CD4-positive, alpha-beta T cell (primary cell): Measurements from ENCODE around the gene RAPGEF6. TPM values are rescaled to one million over a fixed set of nuclear protein-coding genes. Genes with fewer than 3 reads are reported as not detected.

Experiments used
- ATAC-seq: fragments of 200-7000 bp; cut with Tn5 transposase; one replicate; pipeline ENCODE4 v1.10.0; 2022; ENCODE audit warnings: mild to moderate bottlenecking; ENCODE audit not compliant: poor library complexity
- CTCF ChIA-PET: fragments of 350-600 bp; sonication (Branson Sonifier 250); formaldehyde crosslinking; loops from one replicate; lab custom pipeline; 2021; ENCODE audit warnings: antibody characterized with exemption, inconsistent platforms; lab: Charles Lee
- POLR2A ChIA-PET: fragments of 350-600 bp; sonication (Branson Sonifier 250); formaldehyde crosslinking; loops from one replicate; lab custom pipeline; 2021; ENCODE audit warnings: antibody characterized with exemption, inconsistent platforms; lab: Charles Lee
- DNase-seq, 14 experiments: peaks; one replicate each; pipeline ENCODE4 v3.0.0-alpha.2; 2013 to 2020; ENCODE audit warnings: mixed read lengths in 2 of 14
- H3K27ac ChIP-seq, 2 donors: one replicate each; pipeline versions ENCODE4 v1.5.1 to v1.7.0; 2013; ENCODE audit warnings: low read length in 2 of 2, low read depth in 1 of 2, mild to moderate bottlenecking in 1 of 2
- H3K27me3 ChIP-seq, 2 experiments: 1 replicate in 1 of 2; 2 replicates in 1 of 2; pipeline versions ENCODE4 v1.6.1 to v1.7.0; 2013; ENCODE audit warnings: low read length in 2 of 2, control low read depth in 1 of 2, mild to moderate bottlenecking in 1 of 2, moderate library complexity in 1 of 2; ENCODE audit not compliant: insufficient read depth in 2 of 2, control insufficient read depth in 1 of 2
- H3K36me3 ChIP-seq: one replicate; pipeline ENCODE4 v1.6.1; 2013; ENCODE audit warnings: low read length, control low read depth; ENCODE audit not compliant: insufficient read depth
- H3K4me1 ChIP-seq: one replicate; pipeline ENCODE4 v1.6.1; 2013; ENCODE audit warnings: low read length, control low read depth; ENCODE audit not compliant: insufficient read depth
- H3K4me3 ChIP-seq: one replicate; pipeline ENCODE4 v1.5.1; 2013; ENCODE audit warnings: mild to moderate bottlenecking, low read length, moderate library complexity
- H3K9me3 ChIP-seq, 2 experiments: 1 replicate in 1 of 2; 2 replicates in 1 of 2; pipeline versions ENCODE4 v1.6.1 to v1.7.0; 2013; ENCODE audit warnings: low read length in 2 of 2, mild to moderate bottlenecking in 2 of 2, control low read depth in 1 of 2, moderate library complexity in 1 of 2; ENCODE audit not compliant: control insufficient read depth in 1 of 2, insufficient read depth in 1 of 2
- H3K27ac Mint-ChIP-seq: one replicate; pipeline ENCODE4 v1.8.0; 2020; ENCODE audit warnings: mixed read lengths
- H3K27me3 Mint-ChIP-seq: one replicate; pipeline ENCODE4 v1.8.0; 2021; ENCODE audit warnings: mixed read lengths
- H3K36me3 Mint-ChIP-seq: one replicate; pipeline ENCODE4 v1.8.0; 2021; ENCODE audit warnings: low read depth, mixed read lengths
- H3K4me1 Mint-ChIP-seq: one replicate; pipeline ENCODE4 v1.8.0; 2021; ENCODE audit warnings: low read depth, mixed read lengths
- H3K4me3 Mint-ChIP-seq: one replicate; pipeline ENCODE4 v1.8.0; 2020; ENCODE audit warnings: mild to moderate bottlenecking, mixed read lengths
- H3K9me3 Mint-ChIP-seq: one replicate; pipeline ENCODE4 v1.8.0; 2020; ENCODE audit warnings: mixed read lengths
- CTCF ChIP-seq: fragments of 200-600 bp; IDR thresholded peaks from one replicate; pipeline ENCODE4 v1.8.0; 2022; ENCODE audit warnings: antibody characterized with exemption, mild to moderate bottlenecking
- intact Hi-C, 2 experiments: fragments of 100-400 bp; cut with DNase I in 1 of 2; cut with micrococcal nuclease in 1 of 2; formaldehyde crosslinking; loops; one replicate each; pipeline versions ENCODE4 v1.15.1 to v1.9.0; 2023 to 2025; cut with DNase I, micrococcal nuclease
- total RNA-seq, 174 experiments: library from RNA in 2 of 174; stranded (reverse) in 2 of 174; gene quantifications; one replicate each; pipeline ENCODE4 v1.2.3 and lab custom pipeline; 2021 to 2026

The RAPGEF6 gene
- total RNA-seq, 2 experiments from 2014 or later, result 83.3 to 91.4 TPM

GRCh38 chr5:131496400-131496713, 138.7 kb downstream of the RAPGEF6 start:
- no peak for TF ChIP-seq CTCF
- Histone ChIP-seq H3K27me3 (no peaks in the 10 kb centered on the region), H3K4me3 (no peak overlapping the region), H3K4me1 (no peaks in the 10 kb centered on the region), H3K9me3 (no peaks in the 10 kb centered on the region), H3K36me3 (peaks cover 95% of the 10 kb centered on the region), H3K27ac (no peak overlapping the region)
- peak in 1 of 14 experiments; percentile 9 for DNase-seq
- ChIA-PET CTCF (interaction anchor here (0.6 kb wide), 1 partner anchor 151 kb away, joined by 3 read pairs; no protein-coding TSS in a partner anchor), POLR2A (interaction anchor here (1.0 to 1.1 kb wide), 3 partner anchors 10 to 51 kb away, joined by 3 to 4 read pairs (median 4); no protein-coding TSS in a partner anchor)
- Mint-ChIP-seq H3K4me3 (no peak overlapping the region), H3K4me1 (peaks cover 54% of the 10 kb centered on the region), H3K27me3 (no peaks in the 10 kb centered on the region), H3K36me3 (peaks cover 89% of the 10 kb centered on the region), H3K9me3 (no peaks in the 10 kb centered on the region), H3K27ac (peak overlapping the region; percentile 64)
- intact Hi-C loops, result loop anchor here in 1 of 2 experiments (10.0 kb wide), 1 partner anchor 48 kb away; no protein-coding TSS in a partner anchor
- ATAC-seq, result no peak

- Mint-ChIP-seq H3K9me3 (no peaks in the 10 kb centered on the region), H3K27me3 (no peaks in the 10 kb centered on the region), H3K27ac (peak overlapping the region; percentile 64), H3K36me3 (peaks cover 89% of the 10 kb centered on the region), H3K4me3 (no peak overlapping the region), H3K4me1 (peaks cover 58% of the 10 kb centered on the region)
- no peak for DNase-seq
- Histone ChIP-seq H3K27ac (no peak overlapping the region), H3K9me3 (no peaks in the 10 kb centered on the region), H3K4me1 (no peaks in the 10 kb centered on the region), H3K4me3 (no peak overlapping the region), H3K27me3 (no peaks in the 10 kb centered on the region), H3K36me3 (peaks cover 96% of the 10 kb centered on the region)
- intact Hi-C loops, result loop anchor here in 1 of 2 experiments (10.0 kb wide), 1 partner anchor 49 kb away; no protein-coding TSS in a partner anchor
- POLR2A ChIA-PET, result interaction anchor here (1.0 to 1.1 kb wide), 3 partner anchors 9 to 52 kb away, joined by 3 to 4 read pairs (median 4); no protein-coding TSS in a partner anchor
- no peak for ATAC-seq
- CTCF ChIA-PET, result no interaction called here
- TF ChIP-seq CTCF, result no peak
Measured at GRCh38 chr5:131495536-131496399, 139.3 kb downstream of the RAPGEF6 start.

- intact Hi-C loops, result loop anchor here in 1 of 2 experiments (10.0 kb wide), 1 partner anchor 53 kb away; no protein-coding TSS in a partner anchor
Measured at GRCh38 chr5:131491749-131492148, 143.3 kb downstream of the RAPGEF6 start.

More at GRCh38 chr5:131491749-131492148, 143.3 kb downstream of the RAPGEF6 start:
- no peaks in the 10 kb centered on the region for H3K27me3 Mint-ChIP-seq
- H3K27me3 ChIP-seq, result no peaks in the 10 kb centered on the region
- H3K4me1 ChIP-seq, result no peaks in the 10 kb centered on the region
- peak overlapping the region; percentile 57 for H3K27ac Mint-ChIP-seq
- no peak overlapping the region for H3K4me3 Mint-ChIP-seq
- no peak overlapping the region for H3K4me3 ChIP-seq
- CTCF ChIA-PET, result no interaction called here
- peaks cover 66% of the 10 kb centered on the region for H3K4me1 Mint-ChIP-seq
- H3K27ac ChIP-seq, result no peak overlapping the region
- H3K36me3 Mint-ChIP-seq, result peaks cover 97% of the 10 kb centered on the region
- H3K9me3 Mint-ChIP-seq, result no peaks in the 10 kb centered on the region
- H3K36me3 ChIP-seq, result peaks cover 92% of the 10 kb centered on the region
- DNase-seq, result no peak
- POLR2A ChIA-PET, result interaction anchor here (1.0 kb wide), 1 partner anchor 23 kb away, joined by 3 read pairs; no protein-coding TSS in a partner anchor
- no peak for ATAC-seq
- no peaks in the 10 kb centered on the region for H3K9me3 ChIP-seq
- no peak for TF ChIP-seq CTCF
